ENCODE data around the gene NPAS3.

The NPAS3 gene

GRCh38 chr14:33435911-33436689, 497.4 kb downstream of the NPAS3 start:
- Histone ChIP-seq H3K9me3 (ENCODE audit: control insufficient read depth, insufficient read depth, low read length) (no peaks in the 10 kb centered on the region), H3K36me3 (ENCODE audit: insufficient read depth, low read length) (no peaks in the 10 kb centered on the region), H3K9ac (ENCODE audit: low read depth, low read length) (no peak overlapping the region), H3K4me1 (ENCODE audit: insufficient read depth, low read length) (no peaks in the 10 kb centered on the region)

GRCh38 chr14:33441633-33442032, 503.0 kb downstream of the NPAS3 start:
- no peaks in the 10 kb centered on the region for H3K36me3 ChIP-seq (ENCODE audit: insufficient read depth, low read length)
- H3K4me1 ChIP-seq (ENCODE audit: insufficient read depth, low read length): no peaks in the 10 kb centered on the region
- no peak overlapping the region for H3K9ac ChIP-seq (ENCODE audit: low read depth, low read length)
- no peaks in the 10 kb centered on the region for H3K9me3 ChIP-seq (ENCODE audit: control insufficient read depth, insufficient read depth, low read length)

- no peaks in the 10 kb centered on the region for H3K9me3 ChIP-seq (ENCODE audit: control insufficient read depth, insufficient read depth, low read length)
- H3K36me3 ChIP-seq (ENCODE audit: insufficient read depth, low read length): no peaks in the 10 kb centered on the region
- no peaks in the 10 kb centered on the region for H3K4me1 ChIP-seq (ENCODE audit: insufficient read depth, low read length)
- H3K9ac ChIP-seq (ENCODE audit: low read depth, low read length): no peak overlapping the region
Observed at GRCh38 chr14:33444136-33444535, 505.5 kb downstream of the NPAS3 start.

GRCh38 chr14:33449268-33449667, 510.6 kb downstream of the NPAS3 start:
- Histone ChIP-seq H3K9ac (ENCODE audit: low read depth, low read length) (no peak overlapping the region), H3K9me3 (ENCODE audit: control insufficient read depth, insufficient read depth, low read length) (no peaks in the 10 kb centered on the region), H3K4me1 (ENCODE audit: insufficient read depth, low read length) (no peaks in the 10 kb centered on the region), H3K36me3 (ENCODE audit: insufficient read depth, low read length) (no peaks in the 10 kb centered on the region)

GRCh38 chr14:33449703-33450395, 511.2 kb downstream of the NPAS3 start:
- no peaks in the 10 kb centered on the region for H3K9me3 ChIP-seq (ENCODE audit: control insufficient read depth, insufficient read depth, low read length)
- no peaks in the 10 kb centered on the region for H3K4me1 ChIP-seq (ENCODE audit: insufficient read depth, low read length)
- no peaks in the 10 kb centered on the region for H3K36me3 ChIP-seq (ENCODE audit: insufficient read depth, low read length)
- H3K9ac ChIP-seq (ENCODE audit: low read depth, low read length): no peak overlapping the region

GRCh38 chr14:33450416-33450815, 511.7 kb downstream of the NPAS3 start:
- no peaks in the 10 kb centered on the region for H3K9me3 ChIP-seq (ENCODE audit: control insufficient read depth, insufficient read depth, low read length)
- no peaks in the 10 kb centered on the region for H3K4me1 ChIP-seq (ENCODE audit: insufficient read depth, low read length)
- H3K9ac ChIP-seq (ENCODE audit: low read depth, low read length): no peak overlapping the region
- no peaks in the 10 kb centered on the region for H3K36me3 ChIP-seq (ENCODE audit: insufficient read depth, low read length)

- Histone ChIP-seq H3K4me1 (ENCODE audit: insufficient read depth, low read length) (no peaks in the 10 kb centered on the region), H3K36me3 (ENCODE audit: insufficient read depth, low read length) (no peaks in the 10 kb centered on the region), H3K9me3 (ENCODE audit: control insufficient read depth, insufficient read depth, low read length) (no peaks in the 10 kb centered on the region), H3K9ac (ENCODE audit: low read depth, low read length) (no peak overlapping the region)
Observed at GRCh38 chr14:33451211-33451610, 512.5 kb downstream of the NPAS3 start.

GRCh38 chr14:33452995-33453394, 514.3 kb downstream of the NPAS3 start:
- Histone ChIP-seq H3K9me3 (ENCODE audit: control insufficient read depth, insufficient read depth, low read length) (no peaks in the 10 kb centered on the region), H3K4me1 (ENCODE audit: insufficient read depth, low read length) (no peaks in the 10 kb centered on the region), H3K9ac (ENCODE audit: low read depth, low read length) (no peak overlapping the region), H3K36me3 (ENCODE audit: insufficient read depth, low read length) (no peaks in the 10 kb centered on the region)

GRCh38 chr14:33454022-33454595, 515.4 kb downstream of the NPAS3 start:
- Histone ChIP-seq H3K9me3 (ENCODE audit: control insufficient read depth, insufficient read depth, low read length) (no peaks in the 10 kb centered on the region), H3K36me3 (ENCODE audit: insufficient read depth, low read length) (no peaks in the 10 kb centered on the region), H3K9ac (ENCODE audit: low read depth, low read length) (no peak overlapping the region), H3K4me1 (ENCODE audit: insufficient read depth, low read length) (no peaks in the 10 kb centered on the region)

GRCh38 chr14:33454707-33455106, 516.0 kb downstream of the NPAS3 start:
- H3K36me3 ChIP-seq (ENCODE audit: insufficient read depth, low read length): no peaks in the 10 kb centered on the region
- H3K9ac ChIP-seq (ENCODE audit: low read depth, low read length): no peak overlapping the region
- H3K9me3 ChIP-seq (ENCODE audit: control insufficient read depth, insufficient read depth, low read length): no peaks in the 10 kb centered on the region

GRCh38 chr14:33455654-33456345, 517.1 kb downstream of the NPAS3 start:
- H3K4me1 ChIP-seq (ENCODE audit: insufficient read depth, low read length): no peaks in the 10 kb centered on the region
- no peak overlapping the region for H3K9ac ChIP-seq (ENCODE audit: low read depth, low read length)
- no peaks in the 10 kb centered on the region for H3K36me3 ChIP-seq (ENCODE audit: insufficient read depth, low read length)
- no peaks in the 10 kb centered on the region for H3K9me3 ChIP-seq (ENCODE audit: control insufficient read depth, insufficient read depth, low read length)

More at GRCh38 chr14:33454707-33455106, 516.0 kb downstream of the NPAS3 start:
- H3K4me1 ChIP-seq (ENCODE audit: insufficient read depth, low read length): no peaks in the 10 kb centered on the region

- Histone ChIP-seq H3K36me3 (ENCODE audit: insufficient read depth, low read length) (no peaks in the 10 kb centered on the region), H3K9ac (ENCODE audit: low read depth, low read length) (no peak overlapping the region), H3K4me1 (ENCODE audit: insufficient read depth, low read length) (no peaks in the 10 kb centered on the region), H3K9me3 (ENCODE audit: control insufficient read depth, insufficient read depth, low read length) (no peaks in the 10 kb centered on the region)
Observed at GRCh38 chr14:33457021-33457420, 518.3 kb downstream of the NPAS3 start.

- H3K9me3 ChIP-seq (ENCODE audit: control insufficient read depth, insufficient read depth, low read length): no peaks in the 10 kb centered on the region
- no peaks in the 10 kb centered on the region for H3K36me3 ChIP-seq (ENCODE audit: insufficient read depth, low read length)
- no peak overlapping the region for H3K9ac ChIP-seq (ENCODE audit: low read depth, low read length)
- no peaks in the 10 kb centered on the region for H3K4me1 ChIP-seq (ENCODE audit: insufficient read depth, low read length)
Observed at GRCh38 chr14:33457617-33458016, 518.9 kb downstream of the NPAS3 start.

GRCh38 chr14:33460164-33460563, 521.5 kb downstream of the NPAS3 start:
- no peaks in the 10 kb centered on the region for H3K4me1 ChIP-seq (ENCODE audit: insufficient read depth, low read length)
- H3K36me3 ChIP-seq (ENCODE audit: insufficient read depth, low read length): no peaks in the 10 kb centered on the region
- H3K9ac ChIP-seq (ENCODE audit: low read depth, low read length): no peak overlapping the region
- H3K9me3 ChIP-seq (ENCODE audit: control insufficient read depth, insufficient read depth, low read length): no peaks in the 10 kb centered on the region

Data from ES-I3 (cell line).